NT2/D1 (cell line): Measurements from ENCODE around the gene FXYD1.

Experiments used
- DNase-seq: peaks from one replicate; pipeline ENCODE4 v3.0.0-alpha.2; 2011; ENCODE audit warnings: low read depth, low spot score
- H3K27me3 ChIP-seq: 2 replicates; pipeline ENCODE4 v1.6.0; 2011; ENCODE audit warnings: mild to moderate bottlenecking; ENCODE audit not compliant: insufficient read length, insufficient read depth
- H3K36me3 ChIP-seq: 2 replicates; pipeline ENCODE4 v1.6.1; 2011; ENCODE audit warnings: mild to moderate bottlenecking, low read length, mixed read lengths; ENCODE audit not compliant: insufficient read depth, insufficient read length
- H3K4me1 ChIP-seq: 2 replicates; pipeline ENCODE4 v1.5.1; 2011; ENCODE audit not compliant: insufficient read depth, insufficient read length
- H3K4me3 ChIP-seq: 2 replicates; pipeline ENCODE4 v1.5.1; 2011; ENCODE audit warnings: low read depth; ENCODE audit not compliant: insufficient read length
- H3K9ac ChIP-seq: 2 replicates; pipeline ENCODE4 v1.6.0; 2011; ENCODE audit warnings: low read depth; ENCODE audit not compliant: insufficient read length
- H3K9me3 ChIP-seq: 2 replicates; pipeline ENCODE4 v1.5.1; 2011; ENCODE audit warnings: mild to moderate bottlenecking, low read length; ENCODE audit not compliant: insufficient read depth
- SUZ12 ChIP-seq: IDR thresholded peaks from 2 replicates; pipeline ENCODE4 v1.6.1; 2011; ENCODE audit not compliant: insufficient read length, insufficient read depth; ENCODE audit errors: extremely low read depth
- YY1 ChIP-seq: IDR thresholded peaks from 2 replicates; pipeline ENCODE4 v1.6.1; 2011; ENCODE audit not compliant: insufficient read length, insufficient read depth
- ZNF274 ChIP-seq: IDR thresholded peaks from 2 replicates; pipeline ENCODE4 v1.6.1; 2011; ENCODE audit warnings: mild to moderate bottlenecking, low read depth, low read length

Gene FXYD1

DNA sequence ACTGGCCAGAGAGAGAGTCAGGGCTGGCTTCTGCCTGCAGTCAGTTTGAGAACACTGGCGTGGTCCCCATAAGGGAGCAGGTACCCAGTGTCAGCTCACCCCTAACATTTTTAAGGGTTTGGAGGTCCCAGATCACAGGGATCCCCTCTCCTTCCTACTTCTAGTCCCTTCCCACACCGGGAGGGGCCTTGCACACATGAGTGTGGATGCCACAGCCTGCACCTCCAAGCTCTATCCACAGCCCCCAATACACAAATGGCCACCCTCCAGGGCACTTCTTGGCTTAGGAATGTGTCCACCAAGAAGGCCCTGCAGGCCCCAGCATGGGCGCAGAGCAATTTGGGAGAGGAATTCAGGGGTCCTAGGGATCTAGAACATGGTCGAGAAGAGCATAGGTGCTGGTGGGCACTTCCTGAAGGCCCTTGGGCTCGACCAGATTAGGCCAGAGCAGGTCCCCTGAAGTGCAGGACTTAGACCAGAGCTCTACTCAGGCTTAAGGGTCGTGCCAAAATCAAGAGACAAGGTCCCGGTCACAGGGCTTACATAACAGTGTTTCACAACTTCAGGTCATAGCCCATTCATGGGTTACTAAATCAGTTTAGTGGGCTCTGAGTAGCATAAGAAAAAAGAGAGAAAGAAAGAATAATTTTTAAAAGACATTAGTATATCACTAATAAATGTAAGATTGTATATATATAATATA is 31.9 kb downstream of the FXYD1 start:
- peaks cover 58% of the 10 kb centered on the region for H3K36me3 ChIP-seq

DNA sequence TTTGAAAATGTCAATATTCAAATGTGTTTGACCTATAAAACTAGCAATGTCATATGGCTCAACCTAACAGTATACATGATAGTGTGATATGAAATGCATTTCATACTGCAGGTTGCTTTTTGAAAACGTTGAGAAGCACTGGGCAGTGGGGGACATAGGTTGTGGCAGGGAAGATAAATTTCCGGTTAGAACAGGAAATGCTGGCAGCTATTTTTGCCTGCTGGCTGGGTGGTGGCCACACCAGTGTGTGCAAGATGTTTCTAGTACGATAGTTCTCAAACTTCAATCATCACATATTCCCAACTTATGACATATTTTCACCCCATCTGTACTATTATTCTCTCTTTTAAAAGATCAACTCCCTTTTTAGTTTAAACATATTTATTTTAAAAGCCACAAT is 33.1 kb downstream of the FXYD1 start:
- H3K27me3 ChIP-seq: no peaks in the 10 kb centered on the region
- no peak overlapping the region for H3K9ac ChIP-seq
- no peak for DNase-seq
- H3K9me3 ChIP-seq: peaks cover 2% of the 10 kb centered on the region; the same call in 1 of the 2 replicates
- TF ChIP-seq ZNF274 (no peak), YY1 (no peak), SUZ12 (no peak)
- H3K4me1 ChIP-seq: no peaks in the 10 kb centered on the region
- no peak overlapping the region for H3K4me3 ChIP-seq
- peaks cover 46% of the 10 kb centered on the region for H3K36me3 ChIP-seq

More for the DNA sequence above, 31.9 kb downstream of the FXYD1 start:
- Histone ChIP-seq H3K9me3 (peaks cover 14% of the 10 kb centered on the region), H3K4me1 (no peaks in the 10 kb centered on the region), H3K4me3 (no peak overlapping the region), H3K9ac (no peak overlapping the region), H3K27me3 (no peaks in the 10 kb centered on the region)
- DNase-seq: no peak
- no peak for TF ChIP-seq YY1
- no peak for TF ChIP-seq SUZ12
- TF ChIP-seq ZNF274: no peak

DNA sequence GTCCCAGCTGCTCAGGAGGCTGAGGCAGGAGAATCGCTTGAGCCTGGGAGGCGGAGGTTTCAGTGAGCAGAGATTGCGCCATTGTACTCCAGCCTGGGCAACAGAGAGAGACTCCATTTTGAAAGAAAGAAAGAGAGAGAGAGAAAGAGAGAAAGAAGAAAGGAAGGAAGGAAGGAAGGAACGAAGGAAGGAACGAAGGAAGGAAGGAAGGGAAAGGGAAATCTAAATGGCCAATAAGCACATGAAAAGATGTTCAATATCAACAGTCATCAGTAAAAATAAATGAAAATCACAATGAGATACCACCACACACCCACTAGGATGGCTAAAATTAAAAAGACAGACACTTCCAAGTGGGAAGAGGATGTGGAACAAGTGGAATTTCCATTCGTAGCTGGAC is 35.6 kb downstream of the FXYD1 start:
- Histone ChIP-seq H3K4me3 (no peak overlapping the region), H3K27me3 (no peaks in the 10 kb centered on the region), H3K36me3 (peaks cover 25% of the 10 kb centered on the region), H3K9ac (no peak overlapping the region), H3K9me3 (no peaks in the 10 kb centered on the region), H3K4me1 (no peaks in the 10 kb centered on the region)
- TF ChIP-seq YY1 (no peak), ZNF274 (no peak), SUZ12 (no peak)
- DNase-seq: no peak

DNA sequence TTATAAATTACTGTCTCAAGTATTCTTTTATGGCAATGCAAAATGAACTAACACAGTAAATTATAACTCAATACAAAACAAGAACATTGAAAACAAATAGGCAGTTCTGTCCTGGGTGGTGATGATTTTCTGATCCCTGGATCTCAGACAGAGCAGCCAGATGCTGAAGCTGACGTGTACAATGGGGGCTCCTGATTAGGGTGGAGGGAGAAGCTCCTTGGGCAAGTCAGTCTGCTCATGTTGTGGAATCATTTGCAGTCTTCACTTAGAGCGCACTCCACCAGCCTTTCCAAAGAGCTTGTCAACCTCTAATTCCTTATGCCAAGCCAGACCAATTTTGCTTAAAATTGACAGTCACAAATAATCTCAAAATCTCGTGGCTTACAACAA is 37.6 kb downstream of the FXYD1 start:
- peaks cover 6% of the 10 kb centered on the region for H3K36me3 ChIP-seq
- H3K4me1 ChIP-seq: no peaks in the 10 kb centered on the region
- TF ChIP-seq ZNF274: no peak
- TF ChIP-seq YY1: no peak
- TF ChIP-seq SUZ12: no peak
- H3K9me3 ChIP-seq: no peaks in the 10 kb centered on the region
- no peak for DNase-seq
- no peak overlapping the region for H3K9ac ChIP-seq
- no peaks in the 10 kb centered on the region for H3K27me3 ChIP-seq
- no peak overlapping the region for H3K4me3 ChIP-seq

DNA sequence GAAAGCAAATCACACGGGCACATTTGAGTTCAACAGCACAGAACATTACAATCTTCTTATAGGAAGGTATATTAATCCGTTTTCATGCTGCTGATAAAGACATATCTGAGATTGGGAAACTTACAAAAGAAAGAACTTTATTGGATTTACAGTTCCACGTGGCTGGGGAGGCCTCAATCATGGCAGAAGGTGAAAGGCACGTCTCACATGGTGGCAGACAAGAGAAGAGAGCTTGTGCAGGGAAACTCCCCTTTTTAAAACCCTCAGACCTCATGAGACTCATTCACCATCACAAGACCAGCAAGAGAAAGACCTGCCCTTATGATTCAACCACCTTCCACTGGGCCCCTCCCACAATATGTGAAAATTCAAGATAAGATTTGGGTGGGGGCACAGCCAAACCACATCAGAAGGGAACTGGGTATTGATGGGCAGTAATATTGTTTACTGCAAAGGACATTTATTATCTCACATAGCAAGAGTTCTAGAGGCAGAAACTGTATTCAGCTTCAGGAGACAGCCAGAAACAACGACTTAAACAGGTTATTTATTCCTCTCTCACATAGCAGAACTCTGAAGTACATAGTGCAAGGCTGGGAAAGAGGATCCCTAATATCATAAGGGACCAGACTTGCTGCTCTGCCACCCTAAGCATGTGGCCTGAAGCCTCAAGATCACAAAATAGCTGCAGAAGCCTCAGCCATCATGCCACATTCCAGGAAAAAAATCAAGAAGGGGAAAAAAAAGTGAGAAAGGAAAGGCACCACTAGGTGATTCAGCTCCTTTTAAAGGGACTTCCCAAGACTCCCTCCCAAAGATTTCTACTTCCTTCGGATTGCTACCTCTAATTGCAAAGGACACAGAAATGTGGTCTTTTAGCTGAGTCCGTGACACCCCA is 39.0 kb downstream of the FXYD1 start:
- TF ChIP-seq SUZ12 (no peak), ZNF274 (no peak), YY1 (no peak)
- no peak overlapping the region for H3K4me3 ChIP-seq
- H3K4me1 ChIP-seq: no peaks in the 10 kb centered on the region
- H3K36me3 ChIP-seq: no peaks in the 10 kb centered on the region
- no peaks in the 10 kb centered on the region for H3K27me3 ChIP-seq
- H3K9me3 ChIP-seq: 0 out of 2 replicates have a peak, but pooled peaks cover 2% of the 10 kb centered on the region
- DNase-seq: no peak
- no peak overlapping the region for H3K9ac ChIP-seq

DNA sequence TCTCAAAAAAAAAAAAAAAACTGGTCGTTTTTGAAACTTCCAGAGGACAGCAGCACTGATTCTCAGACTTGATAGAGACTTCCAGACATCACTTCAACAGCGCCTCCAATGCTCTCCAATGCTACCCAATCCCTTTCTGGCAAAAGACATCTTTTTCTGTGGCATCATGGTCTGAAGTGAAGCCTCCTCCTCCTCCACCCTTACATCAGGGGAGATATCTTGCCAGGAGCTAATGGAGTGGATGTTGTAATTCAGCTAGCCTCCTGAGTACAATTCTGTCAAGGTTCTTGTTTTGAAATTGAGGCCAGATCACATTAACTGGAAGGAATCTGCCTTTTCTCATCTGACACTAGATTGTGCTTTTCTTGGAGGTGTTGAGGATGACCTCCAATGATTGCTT is 40.1 kb downstream of the FXYD1 start:
- Histone ChIP-seq H3K27me3 (no peaks in the 10 kb centered on the region), H3K9me3 (peaks cover 5% of the 10 kb centered on the region; the same call in 1 of the 2 replicates), H3K4me3 (no peak overlapping the region), H3K9ac (no peak overlapping the region), H3K36me3 (no peaks in the 10 kb centered on the region), H3K4me1 (no peaks in the 10 kb centered on the region)
- TF ChIP-seq YY1: no peak
- TF ChIP-seq SUZ12: no peak
- TF ChIP-seq ZNF274: no peak
- no peak for DNase-seq

DNA sequence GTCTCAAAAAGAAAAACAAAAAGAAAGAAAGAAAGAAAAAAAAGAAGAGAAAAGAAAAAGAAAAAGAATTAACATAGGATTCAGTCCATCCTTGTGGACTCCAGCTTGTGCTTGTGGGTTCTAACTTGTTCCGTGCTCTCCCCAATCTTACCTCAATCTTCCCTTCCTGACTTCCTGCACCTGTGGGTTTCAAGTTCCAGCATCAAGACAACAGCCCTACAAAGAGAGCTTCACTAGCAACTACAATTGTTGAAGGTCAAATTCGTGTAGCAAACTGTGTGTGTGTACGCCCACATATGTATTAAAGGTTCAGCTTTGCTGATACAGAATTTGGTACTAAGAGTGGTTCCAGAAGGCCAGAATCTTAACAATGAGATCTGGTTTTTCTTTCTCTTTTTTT is 41.2 kb downstream of the FXYD1 start:
- no peaks in the 10 kb centered on the region for H3K27me3 ChIP-seq
- no peaks in the 10 kb centered on the region for H3K36me3 ChIP-seq
- H3K4me1 ChIP-seq: no peaks in the 10 kb centered on the region
- H3K4me3 ChIP-seq: no peak overlapping the region
- no peak for TF ChIP-seq YY1
- TF ChIP-seq SUZ12: no peak
- TF ChIP-seq ZNF274: no peak
- peaks cover 5% of the 10 kb centered on the region; the same call in 1 of the 2 replicates for H3K9me3 ChIP-seq
- H3K9ac ChIP-seq: no peak overlapping the region
- no peak for DNase-seq
